A375 (cell line): ENCODE results near the gene SSH3. TPM values are rescaled to one million over a fixed set of nuclear protein-coding genes. Genes with fewer than 3 reads are reported as not detected.

Experiments
- small RNA-seq: library from RNA; depleted of rRNA; stranded (forward); fragments of <200 nt; gene quantifications from one replicate; pipeline ENCODE3, GENCODE V24; 2014
- total RNA-seq: library from RNA; depleted of rRNA; stranded (reverse); fragments of >200 nt; shearing (Covaris generic); gene quantifications from 2 replicates; pipeline ENCODE4 v1.2.3, GENCODE V29; 2014; rRNA removed

Gene SSH3
- 10.7 and 20.0 TPM in 2 replicates for total RNA-seq

GRCh38 chr11:67303132-67303834 lies at the start of gene SSH3:
TSS of gene SSH3 (plus strand) at chr11:67303530. CDS start at chr11:67303626, 96 bp downstream.

GRCh38 chr11:67266449-67267187 lies 36.7 kb upstream of the SSH3 start, which contains the start of gene GRK2:
TSS of gene GRK2 (plus strand) at chr11:67266473. CDS start at chr11:67266700, 227 bp downstream.

GRCh38 chr11:67289226-67289650 lies 14.1 kb upstream of the SSH3 start, which contains the start of gene ANKRD13D:
TSS of gene ANKRD13D (plus strand) at chr11:67289303. CDS start at chr11:67289461, 158 bp downstream.

GRCh38 chr11:67353317-67354074 lies 50.2 kb downstream of the SSH3 start, which contains the start of gene POLD4:
TSS of gene POLD4 (minus strand) at chr11:67353546. CDS start at chr11:67353399, 147 bp downstream.

Small RNAs within 50 kb of the gene (small RNA-seq; reads per million reads assigned to genes)
- 0.21 reads per million for gene RN7SKP239

Other genes starting within 250 kb of the SSH3 start
- gene RHOD, start 246.7 kb upstream of the SSH3 start, total RNA-seq, result not detected in 2 replicates
- gene KDM2A, start 184.3 kb upstream of the SSH3 start, total RNA-seq, result 27.2 and 33.4 TPM in 2 replicates
- 49.9 and 70.0 TPM in 2 replicates for gene GRK2, start 37.1 kb upstream of the SSH3 start, total RNA-seq
- gene ANKRD13D, start 14.2 kb upstream of the SSH3 start, total RNA-seq, result 39.2 and 48.4 TPM in 2 replicates
- gene POLD4, start 50.0 kb downstream of the SSH3 start, total RNA-seq, result 110 and 118 TPM in 2 replicates
- gene CLCF1, start 70.1 kb downstream of the SSH3 start, total RNA-seq, result 14.1 and 19.9 TPM in 2 replicates
- 14.7 and 15.6 TPM in 2 replicates for gene RAD9A, start 88.5 kb downstream of the SSH3 start, total RNA-seq
- gene PPP1CA, start 98.3 kb downstream of the SSH3 start, total RNA-seq, result 177 and 183 TPM in 2 replicates
- 0.34 TPM in 2 replicates for gene TBC1D10C, start 100.6 kb downstream of the SSH3 start, total RNA-seq
- 0.03 and 0.26 TPM in 2 replicates for gene CARNS1, start 112.1 kb downstream of the SSH3 start, total RNA-seq
- gene RPS6KB2, start 125.0 kb downstream of the SSH3 start, total RNA-seq, result 71.7 and 98.8 TPM in 2 replicates
- gene PTPRCAP, start 134.2 kb downstream of the SSH3 start, total RNA-seq, result 0.96 and 1.4 TPM in 2 replicates
- 110 and 122 TPM in 2 replicates for gene CORO1B, start 139.9 kb downstream of the SSH3 start, total RNA-seq
- gene GPR152, start 149.2 kb downstream of the SSH3 start, total RNA-seq, result not detected in 2 replicates
- 0.15 TPM in 1 of 2 replicates, not detected in the other for gene CABP4, start 151.8 kb downstream of the SSH3 start, total RNA-seq
- 38.2 and 55.7 TPM in 2 replicates for gene TMEM134, start 165.7 kb downstream of the SSH3 start, total RNA-seq
- gene AIP, start 179.5 kb downstream of the SSH3 start, total RNA-seq, result 182 and 192 TPM in 2 replicates
- gene PITPNM1, start 201.8 kb downstream of the SSH3 start, total RNA-seq, result 42.1 and 54.4 TPM in 2 replicates
- gene CDK2AP2, start 204.6 kb downstream of the SSH3 start, total RNA-seq, result 35.2 and 35.9 TPM in 2 replicates
- not detected in 2 replicates for gene CABP2, start 219.9 kb downstream of the SSH3 start, total RNA-seq